Measurements from ENCODE around the gene CEP128.

The CEP128 gene

DNA sequence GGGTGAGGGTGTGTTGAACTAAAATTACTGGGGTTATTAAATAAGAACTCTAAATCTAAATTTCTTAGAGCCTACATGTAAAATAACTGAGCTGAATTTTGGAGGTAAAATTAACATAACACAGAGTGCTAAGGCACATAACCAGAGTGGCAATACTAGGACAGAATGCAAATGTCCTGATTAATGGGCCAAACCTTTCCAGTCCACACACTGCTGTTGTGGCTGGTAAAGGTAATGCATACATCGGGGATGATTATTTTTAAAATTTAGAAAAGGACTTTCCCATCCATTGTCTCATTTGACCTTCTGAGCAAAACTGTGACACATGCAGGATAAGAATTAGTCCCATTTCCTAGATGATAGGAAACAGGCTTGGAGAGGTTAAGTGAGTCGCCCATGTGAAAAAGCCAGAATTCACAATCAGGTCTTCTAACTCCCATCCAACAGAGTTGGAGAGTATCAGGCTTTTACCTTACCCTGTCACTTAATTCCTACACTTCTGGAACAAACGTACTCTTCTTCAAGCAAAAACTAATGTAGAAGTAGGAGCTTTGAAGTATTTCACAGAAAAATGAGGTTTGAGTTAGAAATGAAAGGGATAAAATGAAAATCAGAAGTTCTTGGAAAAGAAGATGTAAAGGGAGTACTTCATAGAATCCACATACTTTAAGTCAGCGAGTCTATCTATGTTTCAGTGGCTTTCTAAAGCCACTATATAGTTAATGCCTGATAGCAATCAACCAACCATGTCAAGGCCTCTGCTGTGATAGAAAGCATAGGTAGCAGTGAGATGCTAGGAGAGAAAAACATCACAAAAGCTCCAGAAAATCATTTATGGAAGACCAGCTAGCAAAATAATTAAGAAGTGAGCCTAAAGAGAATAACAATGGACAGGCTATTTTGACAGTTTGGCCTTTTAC lies 395.3 kb downstream of the CEP128 start:
- no peak for DNase-seq (ENCODE audit: low read depth)

DNA sequence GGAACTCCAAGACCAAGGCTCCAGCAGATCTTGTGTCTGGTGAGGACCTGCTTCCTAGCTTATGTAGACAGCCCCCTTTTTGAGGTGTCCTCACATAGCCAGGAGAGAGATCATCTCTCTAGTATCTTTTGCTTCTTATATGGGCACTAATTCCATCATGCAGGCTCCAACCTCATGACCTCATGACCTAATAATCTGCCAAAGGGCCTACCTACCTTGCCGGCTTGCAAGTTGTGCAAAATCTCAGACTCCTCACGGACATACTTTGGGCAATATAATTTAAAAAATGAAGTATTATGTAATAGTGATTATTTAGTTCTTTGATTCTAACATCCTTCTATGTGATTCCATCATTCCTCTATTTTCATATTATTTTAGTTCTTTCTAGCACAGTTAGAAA lies 397.2 kb downstream of the CEP128 start:
- DNase-seq (ENCODE audit: low read depth) = no peak

DNA sequence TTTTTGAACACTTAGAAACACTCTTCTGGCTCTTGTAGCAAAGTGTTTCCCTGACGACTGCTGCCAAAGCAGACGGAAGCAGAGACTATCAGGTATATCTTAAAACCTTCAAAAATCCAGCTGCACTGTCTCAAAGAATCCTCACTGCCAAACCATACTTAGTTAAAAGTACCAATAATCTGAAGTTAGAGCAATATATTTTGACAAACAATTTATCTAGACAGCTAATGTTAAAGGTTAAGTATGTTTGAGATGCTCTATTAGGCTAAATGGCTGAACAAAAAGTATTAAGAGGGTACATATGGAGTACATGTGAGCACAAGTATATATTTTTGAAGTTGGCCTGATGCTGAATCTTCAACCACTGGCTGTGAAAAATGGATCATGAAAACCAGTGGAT lies 398.3 kb downstream of the CEP128 start:
- no peak for DNase-seq (ENCODE audit: low read depth)

DNA sequence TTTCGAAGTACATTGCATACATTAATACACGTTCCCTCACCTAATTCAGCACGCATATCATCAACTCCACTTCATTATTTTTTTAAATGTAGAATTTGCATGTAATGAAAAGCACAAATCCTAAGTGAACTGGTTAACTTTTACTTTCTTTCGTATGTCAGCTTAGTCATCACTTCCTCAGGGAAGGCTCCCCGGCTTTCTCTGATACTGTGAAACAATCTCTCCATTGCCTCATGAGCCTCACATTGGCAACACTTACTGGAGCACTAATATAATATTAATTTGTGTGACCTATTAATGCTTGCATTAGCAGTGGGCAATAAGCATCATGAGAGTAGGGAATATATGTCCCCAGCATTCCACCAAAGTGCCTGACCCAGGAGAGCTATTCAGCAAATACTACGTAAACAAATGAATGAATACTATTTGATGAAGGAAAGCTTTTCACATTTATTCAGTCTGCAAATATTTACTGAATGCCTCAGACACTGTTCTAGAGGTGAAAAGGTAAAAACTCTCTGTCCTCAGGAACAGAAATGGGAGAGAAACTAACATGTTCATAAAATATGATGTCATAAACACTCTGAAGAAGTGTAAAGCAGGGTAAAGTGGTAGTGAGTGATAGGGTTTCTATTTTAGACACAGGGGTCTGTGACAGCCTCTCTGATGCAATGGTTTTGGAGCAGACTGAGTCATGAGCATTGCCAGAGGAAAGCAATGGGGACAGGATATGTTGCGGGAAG lies 402.7 kb downstream of the CEP128 start:
- DNase-seq (ENCODE audit: low read depth) = no peak

DNA sequence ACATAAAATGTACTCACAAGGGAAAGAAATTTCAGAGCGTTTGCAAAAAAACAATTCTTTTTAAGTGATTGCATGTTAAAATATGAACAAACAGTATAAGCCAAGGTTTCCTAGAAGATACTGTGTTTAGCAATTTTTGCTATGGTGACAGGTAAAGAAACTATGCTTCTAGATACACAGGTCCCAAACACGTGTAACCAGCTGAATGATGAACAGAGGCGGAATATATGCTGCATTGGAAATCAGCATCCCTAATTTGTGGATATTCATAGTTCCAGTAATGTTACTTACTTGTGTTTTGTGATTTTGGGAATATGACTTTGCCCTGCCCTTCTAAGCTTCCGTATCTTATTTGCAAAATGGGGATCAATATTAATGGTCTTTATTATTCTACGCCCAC lies 403.9 kb downstream of the CEP128 start:
- no peak for DNase-seq (ENCODE audit: low read depth)

DNA sequence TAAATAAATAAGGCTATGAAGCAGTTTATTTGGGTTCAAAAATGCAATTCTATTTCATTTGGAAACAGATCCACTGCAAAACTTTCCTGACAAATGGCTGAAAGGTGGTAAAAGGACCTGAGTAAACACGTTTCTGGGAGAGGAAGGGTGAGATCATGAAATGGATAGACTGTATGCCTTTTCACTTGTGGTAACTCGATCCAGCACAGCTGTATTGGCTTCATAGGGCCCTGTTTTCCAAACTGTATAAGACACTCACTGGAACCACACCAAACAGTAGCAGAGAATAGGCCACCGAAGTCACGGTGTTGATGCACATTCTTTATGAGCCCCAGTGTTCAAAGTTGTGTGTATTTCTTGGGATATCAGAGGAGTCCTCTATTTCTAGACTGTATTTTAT lies 405.1 kb downstream of the CEP128 start:
- DNase-seq (ENCODE audit: low read depth) = no peak

DNA sequence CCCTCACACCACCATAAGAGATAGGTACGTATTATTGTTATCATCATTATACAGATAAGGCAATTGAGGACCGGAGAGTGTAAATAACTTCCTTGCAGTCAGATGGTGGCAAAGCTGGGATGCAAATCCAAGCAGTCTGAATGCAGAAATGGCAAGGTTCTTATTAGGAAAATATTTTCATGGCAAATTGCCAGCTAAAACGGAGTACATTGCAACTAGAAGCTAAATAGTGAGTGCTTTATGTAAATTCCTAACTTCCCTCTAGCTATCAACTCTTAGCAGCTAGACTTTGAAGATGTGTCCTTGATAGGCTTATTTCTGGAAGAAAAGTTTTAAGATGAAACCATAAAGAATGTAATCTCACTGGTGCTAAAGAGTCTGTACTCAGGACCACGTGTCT lies 406.4 kb downstream of the CEP128 start:
- no peak for DNase-seq (ENCODE audit: low read depth)

DNA sequence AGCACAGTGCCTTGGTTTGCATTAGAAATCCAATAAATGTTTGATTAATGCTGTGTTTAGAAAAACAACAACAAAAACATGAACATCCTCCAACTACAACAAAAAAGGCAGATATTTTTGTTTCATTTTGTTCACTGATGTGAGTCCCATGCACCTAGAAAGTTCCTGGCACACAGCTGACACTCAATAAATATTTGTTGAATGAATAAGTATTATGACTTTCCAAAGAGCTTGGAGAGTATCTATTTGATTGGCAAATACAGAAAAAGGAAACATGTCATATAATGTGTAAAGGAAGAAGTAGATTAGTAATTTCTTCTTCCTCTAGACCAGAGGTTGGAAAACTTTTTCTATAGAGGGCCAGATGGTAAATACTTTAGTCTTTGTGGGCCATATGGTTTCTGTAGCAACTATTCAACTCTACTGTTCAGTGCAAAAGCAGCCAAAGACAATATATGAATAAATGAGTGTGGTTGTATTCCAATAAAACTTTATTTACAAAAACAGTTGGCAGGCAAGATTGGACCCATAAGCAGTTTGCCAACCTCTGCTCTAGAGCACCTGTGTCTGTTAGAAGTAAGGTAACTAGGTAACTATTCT lies 417.9 kb downstream of the CEP128 start:
- no peak for DNase-seq (ENCODE audit: low read depth)

DNA sequence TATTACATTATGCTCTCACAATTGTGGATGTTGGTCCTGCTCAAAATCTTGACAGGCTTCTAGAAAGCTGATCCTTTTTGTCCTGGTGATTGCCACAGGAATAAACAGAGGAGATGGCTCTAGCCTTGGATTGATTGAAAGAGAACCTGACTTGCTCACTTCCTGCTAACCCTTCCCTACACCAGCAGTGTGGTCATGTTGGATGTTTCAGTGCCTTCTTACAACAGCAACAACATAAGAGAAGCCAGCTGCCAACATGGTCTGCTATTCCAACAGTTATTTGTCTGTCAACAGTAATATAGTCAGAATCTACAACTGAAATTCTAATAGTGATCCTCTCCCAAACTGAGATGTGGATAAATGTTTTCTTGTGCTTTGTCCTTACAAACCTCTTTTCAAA lies 418.6 kb downstream of the CEP128 start:
- DNase-seq (ENCODE audit: low read depth) = no peak

DNA sequence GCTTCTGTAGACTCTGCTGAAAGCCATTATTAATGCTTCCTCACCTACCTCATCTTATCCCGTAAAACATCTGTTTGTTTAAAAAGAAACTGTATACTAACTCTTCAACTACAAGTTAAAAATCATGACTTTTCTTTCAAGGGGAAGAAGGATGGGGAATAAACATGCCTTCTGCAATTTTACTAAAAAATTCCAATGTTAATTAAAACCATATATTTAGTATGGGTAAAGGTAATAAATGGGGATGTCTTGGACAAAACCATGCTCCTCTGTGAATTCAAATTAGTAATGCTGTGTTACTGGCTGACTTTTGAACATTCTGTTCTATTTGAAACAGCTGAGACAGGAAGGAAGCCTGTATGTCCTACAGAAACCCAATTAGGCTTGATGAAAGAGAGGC lies 419.1 kb downstream of the CEP128 start:
- no peak for DNase-seq (ENCODE audit: low read depth)

DNA sequence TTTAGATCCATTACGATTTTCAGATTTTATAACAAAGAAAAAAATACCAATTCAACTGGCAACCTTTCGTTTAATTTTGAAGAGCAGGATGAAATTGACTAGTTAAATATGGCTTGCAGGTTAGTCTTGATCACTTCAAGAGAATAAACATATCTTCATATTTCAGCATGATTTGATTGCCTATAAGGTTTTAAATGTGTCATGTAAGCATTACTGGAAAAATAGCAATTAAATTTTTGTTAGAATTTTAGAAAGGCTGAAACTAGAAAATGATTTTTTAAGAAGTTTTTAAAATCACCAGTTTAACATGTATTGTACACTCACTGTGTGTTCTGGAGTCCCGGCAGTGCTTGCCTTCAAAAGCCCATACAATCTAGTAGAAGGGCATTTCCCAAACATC lies 420.1 kb downstream of the CEP128 start:
- DNase-seq (ENCODE audit: low read depth) = no peak

DNA sequence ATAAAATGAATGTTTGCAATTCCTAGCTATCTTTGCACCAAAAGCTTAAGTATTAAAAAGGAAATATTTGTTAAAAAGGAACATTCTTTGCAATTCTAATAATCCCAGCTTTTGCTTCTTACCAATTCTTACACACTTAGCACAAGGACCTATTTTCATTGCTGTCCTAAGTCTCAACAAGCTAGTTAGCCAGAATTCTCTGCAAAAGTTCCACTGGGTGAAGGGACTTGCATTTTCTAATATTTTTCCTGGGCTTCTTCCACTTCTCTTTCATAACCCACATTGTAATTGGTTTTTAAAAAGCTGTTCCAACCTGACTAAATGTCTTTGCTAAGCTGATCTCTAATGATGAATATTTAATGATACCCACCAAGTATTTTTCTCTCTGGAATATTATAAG lies 422.5 kb downstream of the CEP128 start:
- DNase-seq (ENCODE audit: low read depth) = no peak

DNA sequence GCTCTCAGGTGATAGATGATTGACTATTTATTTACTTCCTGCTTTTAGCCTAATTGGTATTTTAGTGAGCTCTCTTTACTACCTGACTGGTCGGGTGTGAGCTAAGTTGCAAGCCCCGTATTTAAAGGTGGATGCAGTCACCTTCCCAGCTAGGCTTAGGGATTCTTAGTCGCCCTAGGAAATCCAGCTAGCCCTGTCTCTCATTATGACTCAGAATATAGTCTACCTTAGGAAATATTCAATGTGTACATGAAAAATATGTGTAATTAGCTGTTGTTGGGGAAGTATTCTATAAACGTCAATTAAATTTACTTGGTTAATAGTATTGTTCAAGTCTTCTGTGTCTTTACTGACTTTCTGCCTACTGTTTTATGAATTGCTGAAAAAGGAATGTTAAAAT lies 423.4 kb downstream of the CEP128 start:
- DNase-seq (ENCODE audit: low read depth) = no peak

DNA sequence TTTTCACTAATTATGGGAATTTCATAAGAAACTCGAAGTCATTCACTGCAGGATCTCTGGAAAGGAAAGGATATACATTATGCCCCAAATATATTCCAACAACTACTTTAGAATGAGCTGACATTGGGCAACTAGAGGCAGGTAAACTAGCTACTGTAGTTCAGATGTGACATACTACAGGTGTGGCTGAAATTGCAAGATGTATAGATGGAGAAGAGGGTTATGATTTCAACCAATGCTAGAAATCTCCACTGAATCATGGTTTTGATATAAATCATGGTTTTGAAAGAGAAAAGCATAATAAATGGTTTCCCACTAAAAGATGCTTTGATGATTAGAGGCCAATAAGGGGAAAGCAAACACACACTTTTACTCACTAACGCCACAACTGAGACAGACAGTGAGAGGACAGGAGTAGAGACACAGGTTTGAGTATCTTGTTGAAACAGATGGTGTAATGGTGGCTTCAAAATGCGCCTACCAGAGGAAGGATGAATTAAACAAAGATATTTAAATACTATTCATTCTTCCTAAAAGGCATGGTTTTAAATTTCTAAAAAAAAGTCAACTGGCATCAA lies 434.2 kb downstream of the CEP128 start:
- DNase-seq (ENCODE audit: low read depth) = no peak

DNA sequence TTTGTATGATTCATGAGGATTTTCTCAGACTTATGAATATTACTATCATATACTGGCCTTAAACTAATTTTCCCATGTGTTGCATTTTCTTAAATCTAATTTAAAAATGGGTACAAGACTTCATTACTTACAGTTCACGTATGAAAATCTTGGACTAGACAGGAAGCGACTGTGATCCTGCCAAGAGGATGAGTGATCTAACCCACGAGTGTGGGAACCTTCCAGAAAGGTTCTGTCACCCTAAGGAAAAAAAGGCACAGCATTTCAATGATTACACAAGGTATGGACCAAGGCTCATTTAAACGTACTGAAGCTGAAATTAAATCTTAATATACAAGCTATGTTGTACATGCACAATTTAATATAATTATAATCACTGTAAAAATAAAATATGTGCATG lies 436.8 kb downstream of the CEP128 start:
- no peak for DNase-seq (ENCODE audit: low read depth)

DNA sequence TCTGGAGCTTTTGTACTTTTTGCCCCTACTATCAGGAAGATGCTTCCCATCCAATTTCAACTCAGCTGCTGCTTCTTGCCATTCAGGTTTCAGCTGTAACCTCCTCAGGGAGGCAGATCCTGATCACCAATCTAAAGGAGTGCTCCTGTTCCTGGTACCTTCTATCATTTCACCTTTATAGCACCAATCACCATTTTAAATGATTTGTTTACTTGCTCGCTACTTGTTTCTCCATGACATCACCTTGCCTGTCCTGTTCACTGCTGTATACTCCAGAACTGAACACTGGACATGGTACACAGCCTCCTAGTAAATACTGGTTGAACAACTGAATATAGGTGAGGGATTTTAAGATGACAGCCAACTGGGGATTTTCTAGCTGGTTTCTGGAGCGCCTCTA lies 443.0 kb downstream of the CEP128 start:
- no peak for DNase-seq (ENCODE audit: low read depth)

DNA sequence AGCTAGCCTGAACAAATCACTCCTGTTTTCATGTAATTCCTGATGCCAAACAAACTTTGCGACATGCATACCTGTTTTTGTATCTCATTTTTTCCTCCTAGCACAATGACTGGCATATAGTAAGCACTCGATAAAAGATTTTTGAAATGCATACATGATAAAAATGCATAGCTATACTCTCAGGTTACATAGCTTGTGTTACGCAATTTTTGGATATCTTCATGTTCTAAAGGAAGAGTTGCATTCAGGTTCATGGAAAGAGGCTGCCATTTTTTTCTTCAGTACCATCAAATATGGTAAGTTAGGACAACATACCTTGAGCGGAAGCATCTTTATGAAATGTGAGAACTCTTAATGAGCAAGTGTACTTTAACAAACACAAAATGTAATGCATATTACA lies 445.4 kb downstream of the CEP128 start:
- DNase-seq (ENCODE audit: low read depth) = no peak

DNA sequence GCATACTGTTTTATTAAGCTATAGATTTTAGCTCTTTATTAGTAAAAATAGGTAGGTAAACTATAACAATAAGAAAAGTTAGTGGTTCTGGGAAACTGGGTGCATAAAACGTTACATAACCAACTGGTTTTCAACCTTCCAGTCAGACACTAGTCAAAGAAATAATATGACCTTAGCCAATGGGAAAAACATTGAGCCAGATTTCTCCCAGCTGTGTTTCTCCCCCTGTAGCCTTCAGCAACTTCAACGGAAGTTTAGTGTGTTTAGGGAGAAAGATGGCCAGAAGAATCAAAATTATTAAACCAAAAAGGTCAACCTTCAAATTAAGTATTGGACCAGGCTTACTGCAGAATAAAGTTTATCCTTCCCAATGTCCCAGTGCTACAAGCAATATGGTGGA lies 446.8 kb downstream of the CEP128 start:
- DNase-seq (ENCODE audit: low read depth) = no peak

DNA sequence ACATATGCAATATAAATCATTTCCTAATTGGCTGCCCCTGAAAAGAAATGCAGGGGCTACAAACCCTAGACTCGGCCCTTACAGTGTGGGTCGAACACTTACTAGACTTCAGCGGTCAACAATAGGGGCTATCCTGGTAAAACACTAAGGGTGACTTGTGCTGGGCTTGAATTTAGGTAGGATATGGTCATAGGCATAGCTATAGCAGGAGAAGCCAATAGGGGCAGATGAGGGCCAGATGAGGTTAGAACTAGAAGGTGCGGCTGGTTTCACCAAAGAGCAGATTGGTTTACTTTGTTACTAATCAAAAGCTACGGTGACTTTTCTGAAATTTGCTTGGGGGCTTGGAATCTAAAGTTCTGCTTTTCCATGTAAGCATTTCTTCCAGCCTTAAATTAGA lies 447.9 kb downstream of the CEP128 start:
- no peak for DNase-seq (ENCODE audit: low read depth)

DNA sequence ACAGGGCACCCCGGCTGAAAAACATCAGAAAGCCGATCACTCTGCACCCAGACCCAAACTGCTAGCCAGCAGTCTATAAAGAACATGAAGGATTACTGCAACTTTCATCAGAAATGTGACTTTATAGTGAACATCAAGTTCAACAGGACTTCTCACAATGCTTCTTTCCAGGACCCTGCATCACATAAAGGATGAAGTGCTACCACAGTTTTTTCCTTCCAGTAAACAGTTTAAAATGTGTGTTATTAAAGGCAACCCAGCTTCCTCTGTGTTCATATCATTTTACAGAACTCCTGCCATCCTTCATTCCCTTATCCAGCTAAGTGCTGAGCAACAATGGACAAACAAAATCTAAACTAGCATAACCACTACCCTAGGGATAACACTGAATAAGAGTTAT lies 449.9 kb downstream of the CEP128 start:
- no peak for DNase-seq (ENCODE audit: low read depth)

DNA sequence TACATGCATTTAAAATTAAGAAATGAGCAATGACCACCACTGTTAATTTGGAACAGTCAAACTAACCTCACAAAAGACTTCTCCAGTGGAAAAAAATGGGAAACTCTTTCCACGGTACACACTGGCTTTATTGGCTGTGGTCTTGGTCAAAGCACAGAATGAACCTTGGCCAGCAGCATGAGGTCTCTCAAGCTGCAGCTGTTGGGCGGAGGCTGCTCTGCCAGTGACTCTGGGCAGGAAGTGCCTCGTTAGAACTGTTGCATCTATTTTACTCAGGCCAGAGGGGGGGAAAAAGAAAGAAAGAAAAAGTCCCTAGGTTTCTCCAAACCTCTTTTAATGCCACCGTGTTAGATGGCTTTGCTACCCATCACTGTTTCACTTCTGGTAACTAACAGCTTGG lies 450.4 kb downstream of the CEP128 start:
- no peak for DNase-seq (ENCODE audit: low read depth)

DNA sequence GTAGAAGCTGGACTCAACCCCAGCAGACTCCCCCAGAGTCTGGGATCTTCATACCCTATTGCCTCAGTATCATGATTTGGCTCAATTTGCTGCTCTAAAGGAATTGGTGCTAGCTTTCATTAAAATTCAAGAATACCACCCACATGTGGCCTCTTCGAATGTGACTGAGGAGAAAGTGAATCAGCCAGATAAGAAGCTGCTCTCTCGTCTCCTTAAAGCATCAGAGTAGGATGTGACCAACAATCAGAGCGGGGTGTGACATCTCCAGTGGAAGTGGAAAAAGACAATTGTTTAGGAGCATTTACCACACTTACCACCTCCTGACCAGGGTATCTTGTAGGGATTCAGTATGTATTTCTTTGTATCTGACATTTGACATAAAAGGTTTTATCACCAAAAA lies 452.0 kb downstream of the CEP128 start:
- DNase-seq (ENCODE audit: low read depth) = no peak

DNA sequence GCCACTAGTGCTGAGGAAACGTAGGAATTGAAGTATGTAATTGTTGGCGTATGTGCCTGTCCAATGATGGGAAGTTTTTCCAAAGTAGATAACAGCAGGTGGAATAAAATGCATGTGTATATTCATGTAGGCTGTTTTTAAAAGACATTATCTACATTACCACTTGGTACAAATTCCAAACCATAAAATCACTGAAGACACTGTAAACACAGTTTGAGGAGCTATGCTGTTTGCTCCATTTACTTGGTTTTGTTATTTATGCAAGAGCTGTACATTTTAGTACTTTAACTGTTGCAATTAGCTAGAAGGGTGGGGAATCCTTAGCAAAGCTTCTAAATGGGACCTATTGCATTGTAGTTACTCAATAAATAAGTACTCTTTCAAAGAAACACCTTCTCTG lies 455.8 kb downstream of the CEP128 start:
- no peak for DNase-seq (ENCODE audit: low read depth)

All from T follicular helper cell (primary cell).